Small intestine (tissue), 16 donors: Measurements from ENCODE around the gene APBB1. TPM values are rescaled to one million over a fixed set of nuclear protein-coding genes. Genes with fewer than 3 reads are reported as not detected.

Source experiments
- DNase-seq, 2 donors: peaks; one replicate each; pipeline versions ENCODE4 v3.0.0 to v3.0.0-alpha.2; 2013
- FAIRE-seq: peaks from 2 replicates; lab custom pipeline; 2012; peaks lifted over from hg19 to GRCh38; lab: Jason Lieb, UNC
- H3K27ac ChIP-seq, 3 donors: one replicate each; pipeline ENCODE4 v1.5.1; 2013; ENCODE audit warnings: low read length in 2 of 3, mild to moderate bottlenecking in 2 of 3, control low read depth in 1 of 3, inconsistent platforms in 1 of 3, low read depth in 1 of 3, moderate library complexity in 1 of 3
- H3K27me3 ChIP-seq, 3 donors: one replicate each; pipeline ENCODE4 v1.6.1; 2013; ENCODE audit warnings: low read length in 3 of 3, inconsistent platforms in 1 of 3; ENCODE audit not compliant: control insufficient read depth in 3 of 3, insufficient read depth in 3 of 3
- H3K36me3 ChIP-seq, 3 donors: one replicate each; pipeline ENCODE4 v1.6.1; 2013; ENCODE audit warnings: low read length in 3 of 3, inconsistent platforms in 1 of 3, low read depth in 1 of 3, mild to moderate bottlenecking in 1 of 3, moderate library complexity in 1 of 3; ENCODE audit not compliant: control insufficient read depth in 3 of 3, insufficient read depth in 2 of 3
- H3K4me1 ChIP-seq, 3 donors: one replicate each; pipeline ENCODE4 v1.6.1; 2013; ENCODE audit warnings: low read length in 2 of 3, inconsistent platforms in 1 of 3, low read depth in 1 of 3, mild to moderate bottlenecking in 1 of 3, moderate library complexity in 1 of 3; ENCODE audit not compliant: control insufficient read depth in 3 of 3, insufficient read depth in 2 of 3
- H3K4me3 ChIP-seq, 3 donors: one replicate each; pipeline ENCODE4 v1.5.1; 2013; ENCODE audit warnings: low read length in 3 of 3, control low read depth in 1 of 3, inconsistent platforms in 1 of 3, low read depth in 1 of 3, mild to moderate bottlenecking in 1 of 3, moderate library complexity in 1 of 3
- H3K9me3 ChIP-seq, 2 donors: one replicate each; pipeline ENCODE4 v1.6.1; 2013; ENCODE audit warnings: low read depth in 1 of 2, low read length in 1 of 2; ENCODE audit not compliant: control insufficient read depth in 2 of 2, insufficient read depth in 1 of 2
- WGBS, 3 donors: extraction: QIAGEN DNeasy Blood & Tissue Kit; methylation state at CpG; one replicate each; pipeline ENCODE4 v1.1.7; 2013; 5-methylcytosine and 5-hydroxymethylcytosine counted together
- long read RNA-seq, 10 donors: transcript quantifications; one replicate each; lab custom pipeline, GENCODE V29; 2026
- polyA plus RNA-seq, 4 donors: library from polyadenylated mRNA; stranded (reverse) in 3 of 4; unstranded in 1 of 4; fragments of 200-250 nt in 3 of 4; fragments of 120-200 nt in 1 of 4; gene quantifications; one replicate each; pipeline versions ENCODE4 v1.2.1 to v1.2.3, GENCODE V29; 2013
- donor health status: healthy with polysubstance abuse.
- donor health status: control.
- donor health status: control.
- donor health status: Bipolar disorder and iron deficiency.
- donor health status: healthy.

The APBB1 gene
- polyA plus RNA-seq: 10 to 100 TPM in 2 of 4 donors, 1 to 10 TPM in 2; 2.5 to 17.8 (median 11.9) TPM
- long read RNA-seq, donor 1, transcript APBB1-201 (14 exons, 2,636 nt): major isoform, 7 of 11 reads
- long read RNA-seq, donor 1, partial matches to known transcripts: 0 of 11 reads
- long read RNA-seq, donor 1, other reads (novel, unspliced or antisense): 0 of 11 reads
- long read RNA-seq, donor 2: 0 reads
- long read RNA-seq, donor 3, partial matches to known transcripts: 0 of 2 reads
- long read RNA-seq, donor 3, other reads (novel, unspliced or antisense): 0 of 2 reads
- long read RNA-seq, donor 4: 0 reads
- long read RNA-seq, donor 5: 0 reads
- long read RNA-seq, donor 6, transcript APBB1-201 (14 exons, 2,636 nt): major isoform, 5 of 6 reads
- long read RNA-seq, donor 6, partial matches to known transcripts: 0 of 6 reads
- long read RNA-seq, donor 6, other reads (novel, unspliced or antisense): 0 of 6 reads
- long read RNA-seq, donor 7: 0 reads
- long read RNA-seq, donor 8: 0 reads
- long read RNA-seq, donor 9, partial matches to known transcripts: 0 of 1 reads
- long read RNA-seq, donor 9, other reads (novel, unspliced or antisense): 0 of 1 reads
- long read RNA-seq, donor 10, transcript APBB1-201 (14 exons, 2,636 nt): major isoform, 11 of 21 reads
- long read RNA-seq, donor 10, partial matches to known transcripts: 6 of 21 reads
- long read RNA-seq, donor 10, other reads (novel, unspliced or antisense): 0 of 21 reads

DNA sequence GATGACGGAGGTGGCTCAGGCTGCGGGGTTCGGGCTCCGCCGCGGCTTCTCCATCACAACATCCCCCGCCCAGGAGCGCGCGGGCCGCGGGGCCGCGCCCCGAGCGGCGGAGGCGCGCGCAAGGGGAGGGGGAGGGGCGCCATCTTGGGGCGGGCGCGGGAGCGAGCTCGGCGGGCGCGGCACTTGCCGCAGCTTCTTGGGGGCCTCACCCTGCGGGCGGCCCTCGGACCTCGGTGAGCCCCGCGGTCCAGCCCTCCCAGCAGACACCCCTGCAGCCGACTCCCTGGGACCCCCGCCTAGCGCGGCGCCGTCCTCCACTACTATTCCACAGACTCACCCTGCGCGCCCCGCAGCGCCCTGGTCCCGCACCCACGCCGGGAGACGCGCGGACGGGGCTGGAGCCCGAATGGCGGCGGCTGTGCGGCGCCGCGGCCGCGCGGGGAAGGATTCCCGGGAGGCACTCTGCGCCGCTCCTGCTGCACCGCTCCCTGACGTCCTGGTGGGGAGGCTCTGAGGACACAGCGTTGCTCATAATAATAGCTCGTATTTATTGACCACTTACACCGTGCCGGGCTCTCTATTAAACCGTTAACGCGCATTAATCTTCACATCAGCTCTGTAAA, at the start of gene APBB1:
APBB1 (minus strand) TSS at position 86 of the 623 bp plus-strand sequence. CDS start 7,747 bp downstream, outside the sequence.
- DNase-seq (peak; percentile 61 to 89), FAIRE-seq (no peak)
- Histone ChIP-seq H3K4me1 (peaks cover 0 to 11% (median 3%) of the 10 kb centered on the region in 3 donors), H3K9me3 (no peaks in the 10 kb centered on the region), H3K27me3 (peaks cover 0 to 6% (median 0%) of the 10 kb centered on the region in 3 donors), H3K27ac (peak within 1 kb of the TSS; percentile 50 to 83 (median 77)), H3K4me3 (peak within 1 kb of the TSS; percentile 67 to 86 (median 75)), H3K36me3 (no peaks in the 10 kb centered on the region)
- WGBS, 3 donors: 0% methylated on average over 44 to 75 of the region's 75 CpGs

DNA sequence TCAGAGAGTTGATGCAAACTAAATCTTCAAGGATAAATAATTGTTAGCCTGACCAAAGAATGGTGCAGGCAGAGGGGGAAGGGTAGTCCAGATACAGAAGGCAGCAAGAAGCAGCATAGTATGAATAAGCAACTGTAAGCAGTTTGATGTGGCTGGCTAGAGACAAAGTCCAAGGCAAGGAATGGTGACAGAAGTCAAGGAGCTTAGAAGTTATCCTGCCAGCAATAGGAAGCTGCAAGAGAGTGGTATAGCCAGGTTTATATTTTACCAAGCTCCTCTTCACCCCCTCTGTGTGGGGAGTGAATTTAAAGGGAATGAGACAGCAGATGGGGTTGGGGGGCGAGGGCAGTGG, 40.2 kb upstream of the APBB1 start:
- Histone ChIP-seq H3K27me3 (no peaks in the 10 kb centered on the region), H3K4me1 (peaks cover 0 to 26% (median 4%) of the 10 kb centered on the region in 3 donors), H3K36me3 (peaks cover 6 to 68% (median 27%) of the 10 kb centered on the region in 3 donors), H3K9me3 (no peaks in the 10 kb centered on the region), H3K27ac (peak overlapping the region in 2 of 3 donors; percentile 67 to 81), H3K4me3 (no peak overlapping the region)
- FAIRE-seq (no peak), DNase-seq (peak; percentile 81 to 86)
- 10 to 59% (median 27%) methylated on average over 1 of the region's 1 CpG for WGBS, 3 donors

DNA sequence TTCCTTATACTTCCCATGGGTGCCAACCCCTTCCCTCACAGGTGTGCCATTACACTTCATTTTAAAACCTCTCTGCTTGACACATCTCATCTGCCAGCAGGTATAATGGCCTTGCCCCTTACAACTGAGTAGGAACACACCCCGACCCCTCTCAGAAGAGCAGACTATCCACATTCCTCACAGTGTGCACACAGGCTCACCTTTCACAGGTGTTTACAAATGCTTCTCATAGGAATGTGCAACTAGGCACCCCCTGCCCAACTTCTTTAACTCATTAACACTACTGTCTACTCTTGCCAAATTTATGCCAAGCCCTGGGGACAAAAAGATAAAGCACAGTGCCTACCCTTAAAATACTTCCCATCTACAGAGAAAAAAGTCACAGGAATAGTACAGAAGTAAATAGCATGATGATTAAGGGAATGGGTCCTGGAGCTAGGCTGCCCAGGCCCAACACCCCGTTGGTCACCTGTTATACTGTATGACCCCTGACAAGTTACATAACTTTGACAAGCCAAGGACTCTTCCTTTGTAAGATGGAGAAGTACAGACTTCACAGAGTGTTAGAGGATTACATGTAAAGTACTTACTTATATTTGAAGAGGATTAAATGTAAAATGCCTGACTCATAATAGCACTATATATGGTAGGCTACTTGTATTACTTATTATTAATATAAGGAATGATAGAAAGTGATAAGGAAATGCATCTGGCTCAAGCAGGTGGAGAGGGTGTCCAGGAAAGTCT, 39.6 kb upstream of the APBB1 start:
- H3K4me3 ChIP-seq: no peak overlapping the region
- H3K27ac ChIP-seq: peak overlapping the region in 1 of 3 donors; percentile 46
- peaks cover 6 to 67% (median 23%) of the 10 kb centered on the region in 3 donors for H3K36me3 ChIP-seq
- 65 to 82% (median 80%) methylated on average over 2 of the region's 2 CpGs for WGBS, 3 donors
- FAIRE-seq (no peak), DNase-seq (no peak)
- H3K27me3 ChIP-seq: no peaks in the 10 kb centered on the region
- peaks cover 0 to 26% (median 4%) of the 10 kb centered on the region in 3 donors for H3K4me1 ChIP-seq
- H3K9me3 ChIP-seq: no peaks in the 10 kb centered on the region

DNA sequence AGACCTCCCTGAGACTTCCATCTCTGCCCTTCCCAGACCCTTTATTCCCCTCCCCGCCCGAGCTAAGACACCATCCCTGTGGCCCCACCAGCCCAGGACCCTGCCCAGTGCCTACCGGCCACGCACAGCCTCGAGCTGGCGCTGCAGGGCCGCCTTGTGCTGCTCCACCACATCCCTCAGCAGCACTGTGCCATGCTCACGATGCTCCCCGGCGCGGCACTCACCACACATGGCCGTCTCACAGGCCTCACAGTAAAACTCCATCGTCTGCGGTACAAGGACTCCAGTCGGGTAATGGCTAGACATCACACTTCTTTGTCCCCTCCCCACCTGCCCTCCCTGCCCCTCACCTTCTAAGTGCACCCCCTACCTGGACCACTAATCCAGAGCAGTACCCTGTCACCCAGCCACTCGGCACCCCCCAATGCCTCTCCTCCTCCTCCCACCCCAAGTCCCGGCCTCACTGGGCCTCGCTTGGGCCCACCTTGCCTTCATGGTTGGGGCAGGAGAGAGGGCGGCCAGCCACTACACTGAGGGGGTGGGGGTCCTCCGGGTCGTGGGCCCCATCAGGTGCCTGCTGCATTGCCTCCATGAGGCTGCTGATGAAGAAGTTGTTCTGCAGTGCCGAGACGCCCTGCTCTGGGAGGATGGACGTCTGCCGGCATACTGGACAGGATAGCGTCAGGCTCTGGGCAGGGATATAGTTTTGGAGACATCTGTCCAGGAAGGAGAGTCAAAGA, 38.9 kb upstream of the APBB1 start:
- Histone ChIP-seq H3K9me3 (no peaks in the 10 kb centered on the region), H3K4me1 (peaks cover 0 to 26% (median 4%) of the 10 kb centered on the region in 3 donors), H3K36me3 (peaks cover 6 to 63% (median 22%) of the 10 kb centered on the region in 3 donors), H3K4me3 (no peak overlapping the region), H3K27me3 (no peaks in the 10 kb centered on the region), H3K27ac (peak overlapping the region in 1 of 3 donors; percentile 46)
- 93 to 94% (median 93%) methylated on average over 26 of the region's 26 CpGs for WGBS, 3 donors
- FAIRE-seq (no peak), DNase-seq (no peak)

DNA sequence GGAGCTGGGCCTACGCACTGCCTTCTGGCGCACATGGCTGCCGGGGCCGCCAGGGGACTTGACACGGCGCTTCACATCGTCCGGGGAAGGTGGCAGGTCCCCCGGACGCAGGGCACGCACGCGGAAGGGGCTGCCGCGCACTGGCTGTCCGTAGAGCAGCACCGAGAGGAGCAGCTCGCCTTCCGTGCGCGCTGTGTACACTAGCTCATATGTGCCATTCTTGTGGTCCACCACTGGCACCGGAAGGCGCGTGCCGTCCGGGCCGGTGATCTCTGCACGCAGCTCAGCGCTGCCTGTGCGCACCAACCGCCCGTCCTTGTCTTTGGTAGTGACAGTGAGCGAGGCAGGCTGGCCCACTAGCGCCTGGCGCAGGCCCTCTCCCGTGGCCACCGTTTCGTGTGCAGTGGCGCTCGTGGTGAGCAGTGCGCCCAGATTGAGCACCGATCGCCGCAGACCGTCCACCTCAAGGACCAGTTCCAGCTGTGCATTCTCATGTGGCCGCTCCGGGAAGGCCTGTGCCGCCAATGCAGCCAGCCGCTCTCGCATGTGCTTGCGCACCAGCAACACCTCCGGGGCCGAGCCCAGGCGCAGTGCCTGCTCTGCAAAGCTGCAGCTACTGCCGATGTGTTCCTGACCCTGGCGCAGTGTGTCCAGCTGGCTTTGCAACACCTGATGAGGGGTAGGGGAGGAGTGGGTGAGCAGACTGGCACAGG, 37.6 kb upstream of the APBB1 start:
- WGBS, 3 donors: 96 to 97% (median 97%) methylated on average over 56 of the region's 56 CpGs
- no peaks in the 10 kb centered on the region for H3K9me3 ChIP-seq
- DNase-seq (no peak), FAIRE-seq (no peak)
- peaks cover 0 to 26% (median 4%) of the 10 kb centered on the region in 3 donors for H3K4me1 ChIP-seq
- H3K4me3 ChIP-seq: no peak overlapping the region
- no peak overlapping the region for H3K27ac ChIP-seq
- peaks cover 10 to 66% (median 23%) of the 10 kb centered on the region in 3 donors for H3K36me3 ChIP-seq
- H3K27me3 ChIP-seq: no peaks in the 10 kb centered on the region

DNA sequence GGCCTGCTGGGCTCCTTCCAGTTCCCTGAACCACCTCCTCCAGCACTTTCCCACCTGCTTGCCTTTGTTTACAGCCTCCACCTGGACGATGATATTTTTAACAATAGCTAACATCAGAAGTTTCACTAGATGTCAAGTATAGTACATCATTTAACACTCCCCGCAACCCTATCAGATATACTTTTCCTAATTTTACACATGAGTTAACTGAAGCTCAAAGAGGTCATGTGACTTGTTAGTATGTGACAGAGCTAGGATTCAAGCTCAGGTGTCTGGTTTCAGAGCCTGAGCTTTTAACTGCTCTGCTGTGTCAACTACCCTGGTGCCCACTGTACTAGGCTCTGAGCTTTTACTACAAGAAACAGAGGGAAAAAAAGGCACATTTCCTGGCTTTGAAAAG, 36.2 kb upstream of the APBB1 start:
- H3K9me3 ChIP-seq: no peaks in the 10 kb centered on the region
- peaks cover 10 to 69% (median 29%) of the 10 kb centered on the region in 3 donors for H3K36me3 ChIP-seq
- no peak for DNase-seq
- H3K27ac ChIP-seq: no peak overlapping the region
- 53 to 79% (median 77%) methylated on average over 2 of the region's 2 CpGs for WGBS, 3 donors
- peaks cover 0 to 22% (median 4%) of the 10 kb centered on the region in 3 donors for H3K4me1 ChIP-seq
- FAIRE-seq: no peak
- no peaks in the 10 kb centered on the region for H3K27me3 ChIP-seq
- no peak overlapping the region for H3K4me3 ChIP-seq

DNA sequence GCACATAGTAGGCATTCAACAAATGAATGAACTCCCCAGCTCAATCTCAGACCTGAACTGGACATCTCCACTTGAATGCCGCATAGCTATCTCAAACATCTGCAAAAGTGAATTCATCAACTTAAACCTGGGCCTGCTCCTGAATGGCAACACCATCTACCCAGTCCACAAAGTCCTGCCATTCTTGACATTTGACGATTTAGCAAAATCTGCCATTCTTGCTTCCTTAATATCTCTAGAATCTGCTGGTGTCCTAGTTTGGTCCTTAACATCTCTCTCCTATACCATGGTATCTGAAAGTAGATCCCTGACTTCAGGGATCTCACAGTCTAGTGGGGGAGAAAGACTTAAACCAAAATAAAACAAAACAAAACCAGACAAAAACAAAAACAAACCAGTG, 34.3 kb upstream of the APBB1 start:
- H3K4me1 ChIP-seq: peaks cover 0 to 4% (median 0%) of the 10 kb centered on the region in 3 donors
- peaks cover 13 to 82% (median 42%) of the 10 kb centered on the region in 3 donors for H3K36me3 ChIP-seq
- FAIRE-seq (no peak), DNase-seq (no peak)
- no peaks in the 10 kb centered on the region for H3K27me3 ChIP-seq
- no peak overlapping the region for H3K27ac ChIP-seq
- no peak overlapping the region for H3K4me3 ChIP-seq
- H3K9me3 ChIP-seq: no peaks in the 10 kb centered on the region
- WGBS, 3 donors: 94 to 98% (median 97%) methylated on average over 2 of the region's 2 CpGs
